GM10248 (cell line): ENCODE data around the gene OAS2.
A peak's percentile ranks its signal among the peaks of the same experiment; 100 is the strongest.

Experiments used
- CTCF ChIA-PET: fragments of 300-600 bp; sonication (Branson Sonifier 250); formaldehyde crosslinking; extraction: SDS; loops from one replicate; lab custom pipeline; 2021; ENCODE audit warnings: antibody characterized with exemption; lab: Yijun Ruan, JAX
- POLR2A ChIA-PET: fragments of 350-650 bp; sonication (Branson Sonifier 250); formaldehyde crosslinking; extraction: SDS; loops from one replicate; lab custom pipeline; 2020; ENCODE audit warnings: antibody characterized with exemption; lab: Yijun Ruan, JAX
- DNase-seq: peaks from one replicate; pipeline ENCODE4 v3.0.0; 2012; ENCODE audit errors: extremely low spot score
- CTCF ChIP-seq: IDR thresholded peaks from 2 replicates; pipeline ENCODE4 v1.5.1; 2012; ENCODE audit warnings: mild to moderate bottlenecking, low read depth; ENCODE audit errors: extremely low read depth, missing control alignments, control extremely low read depth

Gene OAS2

GRCh38 chr12:112978163-112979040, at the start of gene OAS2:
OAS2 (plus strand) TSS chr12:112978519; CDS start chr12:112978609, 90 bp downstream.
- TF ChIP-seq CTCF = no peak
- CTCF ChIA-PET = interaction anchor here (0.7 to 3.5 kb wide), 16 partner anchors 10 to 196 kb away, joined by 3 to 37 read pairs (median 4); no protein-coding TSS in a partner anchor
- POLR2A ChIA-PET = interaction anchor here (0.6 to 1.6 kb wide), 4 partner anchors 9 to 76 kb away, joined by 3 to 4 read pairs (median 4); partner anchors contain the start of gene OAS1
- peak; percentile 89 for DNase-seq

- DNase-seq = no peak
- POLR2A ChIA-PET = no interaction called here
- CTCF ChIA-PET = interaction anchor here (2.5 kb wide), 1 partner anchor 29 kb away, joined by 5 read pairs; no protein-coding TSS in a partner anchor
- peak; percentile 14 for TF ChIP-seq CTCF
Measured at GRCh38 chr12:112928978-112929377, 49.3 kb upstream of the OAS2 start.

GRCh38 chr12:112929715-112930114, 48.6 kb upstream of the OAS2 start:
- CTCF ChIA-PET = interaction anchor here (2.5 kb wide), 1 partner anchor 29 kb away, joined by 5 read pairs; no protein-coding TSS in a partner anchor
- DNase-seq = no peak
- POLR2A ChIA-PET = no interaction called here
- TF ChIP-seq CTCF = no peak

- ChIA-PET POLR2A (no interaction called here), CTCF (interaction anchor here (1.1 to 1.4 kb wide), 3 partner anchors 29 to 58 kb away, joined by 3 to 4 read pairs (median 3); partner anchors contain the start of gene OAS2)
- TF ChIP-seq CTCF = no peak
- no peak for DNase-seq
Measured at GRCh38 chr12:112930350-112930749, 48.0 kb upstream of the OAS2 start.

GRCh38 chr12:112932485-112933128, 45.7 kb upstream of the OAS2 start:
- CTCF ChIA-PET = interaction anchor here (1.1 to 1.8 kb wide), 3 partner anchors 12 to 99 kb away, joined by 3 read pairs; no protein-coding TSS in a partner anchor

More at GRCh38 chr12:112932485-112933128, 45.7 kb upstream of the OAS2 start:
- POLR2A ChIA-PET = no interaction called here
- TF ChIP-seq CTCF = no peak
- no peak for DNase-seq
